GM23248 (cell line): ENCODE results near the gene ANKRD35.

ENCODE experiments used
- EZH2 ChIP-seq: fragments of 200-600 bp; sonication (generic); IDR thresholded peaks from 2 replicates; pipeline ENCODE4 v1.6.1; 2018; ENCODE audit warnings: antibody characterized with exemption, mild to moderate bottlenecking; ENCODE audit not compliant: insufficient read depth, poor library complexity, severe bottlenecking
- EZH2phosphoT487 ChIP-seq: fragments of 200-600 bp; sonication (generic); IDR thresholded peaks from 2 replicates; pipeline ENCODE4 v1.6.1; 2018; ENCODE audit warnings: antibody characterized with exemption, moderate library complexity, mild to moderate bottlenecking, low read depth; ENCODE audit not compliant: insufficient read depth

GRCh38 chr1:145855426-145855948 lies 30.2 kb downstream of the ANKRD35 start:
- TF ChIP-seq EZH2phosphoT487 (no peak), EZH2 (no peak)
